GM21737 (cell line): ENCODE results near the gene NPL.

Source experiments
- ATAC-seq: cut with Tn5 transposase; IDR thresholded peaks from one replicate; pipeline ENCODE4 v1.9.1; 2021; ENCODE audit warnings: mild to moderate bottlenecking, moderate library complexity; ENCODE audit not compliant: unreplicated experiment

NPL gene

DNA sequence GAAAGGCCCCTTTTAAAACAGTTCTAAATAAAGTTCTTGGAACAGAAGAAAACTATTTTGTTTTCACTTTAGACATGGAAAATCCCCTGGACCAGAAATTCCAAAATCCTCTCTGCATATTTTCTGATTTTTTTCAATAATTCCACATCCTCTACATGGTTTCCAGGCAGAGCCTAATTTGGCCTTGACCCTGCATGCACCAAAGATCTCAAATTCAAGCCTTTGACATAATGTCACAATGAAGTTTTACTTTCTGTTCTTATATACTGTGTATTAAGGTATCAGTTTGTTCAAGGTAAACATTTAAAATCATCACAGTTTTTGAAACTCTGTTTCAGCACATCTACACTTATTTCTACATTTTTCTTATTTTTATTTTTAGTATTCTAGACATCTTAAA, 12.2 kb upstream of the NPL start:
- ATAC-seq = no peak

DNA sequence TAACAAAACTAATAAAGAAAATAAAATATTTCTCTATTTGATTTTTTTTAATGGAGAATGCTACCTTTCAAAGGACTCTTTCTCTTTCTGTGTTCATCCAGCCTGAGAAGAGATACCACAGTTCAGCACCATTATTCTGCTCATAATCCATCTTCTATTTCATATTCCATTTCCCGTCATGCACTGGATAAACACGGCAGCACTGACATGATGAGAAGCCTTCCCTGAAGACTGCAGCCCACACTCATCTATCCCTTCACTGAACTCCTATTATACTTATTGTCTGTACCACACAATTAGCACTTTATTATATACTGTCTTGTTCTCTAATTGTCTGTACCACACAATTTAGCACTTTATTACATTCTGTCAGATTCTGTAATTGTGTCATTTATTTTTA, 10.7 kb upstream of the NPL start:
- ATAC-seq = no peak

DNA sequence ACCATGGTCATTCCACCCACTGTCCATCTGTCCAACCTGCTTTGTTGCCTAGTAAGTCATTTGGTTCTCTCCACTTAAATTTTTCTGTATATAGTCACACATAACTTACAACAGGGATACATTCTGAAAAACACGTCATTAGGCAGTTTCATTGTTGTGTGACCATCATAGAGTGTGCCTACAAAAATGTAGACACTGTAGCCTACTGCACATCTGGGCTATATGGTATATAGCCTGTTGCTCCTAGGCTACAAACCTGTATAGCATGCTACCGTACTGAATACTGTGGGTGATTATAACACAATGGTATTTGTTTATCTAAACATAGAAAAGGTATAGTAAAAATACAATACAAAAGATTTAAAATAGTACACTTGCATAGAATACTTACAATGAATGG, 10.0 kb upstream of the NPL start:
- ATAC-seq = no peak

- ATAC-seq = peak; percentile 79
Measured at GRCh38 chr1:182781841-182782586, 7.6 kb upstream of the NPL start.

DNA sequence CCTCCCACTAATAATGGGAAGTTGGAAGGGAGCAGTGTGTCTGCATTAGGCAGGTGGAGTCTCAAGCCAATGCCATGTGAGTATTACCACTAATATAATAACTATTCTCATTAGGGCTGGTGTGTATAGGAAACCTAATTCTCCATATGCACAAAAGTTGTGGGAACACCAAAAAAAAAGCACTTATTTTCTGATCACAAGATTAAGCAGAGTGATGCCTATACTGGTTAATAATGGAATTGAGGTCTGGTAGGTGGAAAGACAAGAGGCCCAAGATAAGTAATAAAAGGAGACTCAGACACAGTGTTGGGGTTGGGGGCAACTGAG, 7.0 kb upstream of the NPL start:
- ATAC-seq = no peak

DNA sequence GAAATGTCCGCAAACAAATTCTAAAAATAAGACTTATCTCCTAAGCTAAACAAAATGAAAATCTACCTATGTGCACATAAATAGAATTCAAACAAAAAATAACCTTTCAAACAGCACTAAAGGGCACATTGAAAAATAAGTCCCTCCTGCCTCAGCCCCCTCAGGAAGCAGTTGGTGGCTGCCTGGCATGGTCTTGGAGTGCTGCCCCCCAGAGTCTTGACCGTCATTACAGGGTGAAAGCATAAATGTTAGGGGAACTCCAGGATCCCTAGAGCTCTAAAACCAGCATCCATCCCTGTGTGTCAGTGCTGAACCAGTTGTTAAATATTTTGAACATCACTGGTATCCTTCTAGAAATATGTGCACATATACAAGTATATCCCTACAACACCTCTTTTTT, 6.5 kb upstream of the NPL start:
- ATAC-seq = no peak

DNA sequence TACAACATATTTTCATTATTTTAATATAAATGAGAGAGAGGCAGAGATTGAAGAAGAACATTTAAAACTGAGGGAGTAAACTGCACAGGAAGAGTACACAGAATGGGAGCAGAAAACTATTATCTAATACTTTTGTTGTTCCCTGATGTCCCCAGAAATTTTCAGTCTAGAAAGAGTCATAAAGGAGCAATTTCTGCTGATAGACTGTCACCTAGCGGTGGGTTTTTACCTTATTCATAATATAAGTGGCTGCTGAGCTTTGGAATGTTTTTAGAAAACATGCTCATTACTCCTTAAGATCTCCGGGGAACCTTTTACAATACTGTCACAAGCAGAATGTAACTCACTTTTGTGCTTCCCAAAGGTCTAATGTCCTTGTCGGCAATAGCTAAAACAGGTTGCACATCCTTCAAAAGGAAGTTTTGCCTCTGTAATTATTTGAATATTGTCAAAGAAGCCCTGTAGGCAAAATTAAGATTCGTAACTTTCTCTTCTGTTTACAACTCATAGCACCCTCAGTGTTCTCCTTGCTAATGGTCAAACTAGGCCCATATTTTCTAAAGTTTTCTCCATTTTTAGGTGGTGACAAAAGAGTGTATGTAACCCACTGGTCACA, 4.9 kb upstream of the NPL start:
- ATAC-seq = no peak

DNA sequence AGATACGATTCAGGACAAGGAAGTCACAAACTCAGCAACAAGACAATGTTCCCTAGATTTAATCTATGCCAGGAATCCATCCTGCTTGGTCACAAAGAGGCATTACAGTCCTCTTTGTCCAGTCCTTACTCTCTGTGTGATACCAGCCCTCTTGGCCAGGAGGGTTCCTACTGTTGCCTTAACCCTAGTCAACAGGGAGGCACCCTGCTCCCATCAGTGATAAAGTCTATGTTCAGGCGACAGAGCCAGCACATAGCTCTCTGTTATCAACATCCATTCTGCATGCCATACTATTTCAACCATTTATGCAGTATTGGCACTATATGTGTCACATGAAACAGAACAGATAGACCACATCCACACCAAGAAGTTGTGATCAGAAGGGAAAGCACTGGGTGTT, 4.4 kb upstream of the NPL start:
- no peak for ATAC-seq

DNA sequence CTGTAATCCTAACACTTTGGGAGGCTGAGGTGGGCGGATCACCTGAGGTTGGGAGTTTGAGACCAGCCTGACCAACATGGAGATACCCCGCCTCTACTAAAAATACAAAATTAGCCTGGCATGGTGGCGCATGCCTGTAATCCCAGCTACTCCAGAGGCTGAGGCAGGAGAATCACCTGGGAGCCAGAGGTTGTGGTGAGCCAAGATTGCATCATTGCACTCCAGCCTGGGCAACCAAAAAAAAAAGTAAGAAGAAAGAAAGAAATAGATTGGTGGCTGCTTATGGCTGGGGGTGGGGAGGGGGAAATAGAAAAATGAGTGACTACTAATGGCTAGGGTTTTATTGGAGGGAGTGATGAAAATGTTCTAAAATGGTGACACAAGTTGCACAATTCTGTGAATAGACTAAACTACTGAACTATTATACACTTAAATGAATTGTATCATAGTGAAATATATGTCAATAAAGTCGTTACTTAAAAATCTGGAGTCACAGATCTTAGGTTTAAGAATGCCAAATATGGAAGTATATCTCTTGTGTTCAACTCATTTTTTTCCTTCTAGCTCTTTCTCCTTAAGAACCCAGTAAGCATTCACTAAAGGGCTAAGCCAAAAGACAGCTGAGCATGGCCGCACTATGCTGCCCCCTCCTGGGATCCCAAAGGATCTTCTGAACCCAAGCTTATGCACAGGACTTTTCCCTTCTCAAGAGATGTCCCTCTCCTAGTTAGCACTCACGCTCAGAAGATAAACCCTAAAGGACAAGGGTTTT, 3.2 kb upstream of the NPL start:
- no peak for ATAC-seq

DNA sequence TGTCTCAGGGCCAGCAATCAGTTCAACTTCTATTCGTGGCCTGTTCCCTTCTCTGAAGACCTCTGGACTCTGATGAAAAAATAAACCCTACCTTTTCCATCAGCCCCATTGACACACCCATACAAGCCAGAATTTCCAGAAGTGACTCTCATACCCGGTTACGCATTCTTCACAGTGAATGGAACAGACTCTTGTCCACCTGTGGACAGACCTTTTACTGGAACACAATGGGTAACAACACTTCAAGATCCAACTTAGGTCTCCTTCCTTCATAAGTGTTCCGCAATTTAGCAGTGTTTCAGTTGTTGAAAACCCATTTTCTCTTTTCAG, 2.6 kb upstream of the NPL start:
- ATAC-seq = no peak

DNA sequence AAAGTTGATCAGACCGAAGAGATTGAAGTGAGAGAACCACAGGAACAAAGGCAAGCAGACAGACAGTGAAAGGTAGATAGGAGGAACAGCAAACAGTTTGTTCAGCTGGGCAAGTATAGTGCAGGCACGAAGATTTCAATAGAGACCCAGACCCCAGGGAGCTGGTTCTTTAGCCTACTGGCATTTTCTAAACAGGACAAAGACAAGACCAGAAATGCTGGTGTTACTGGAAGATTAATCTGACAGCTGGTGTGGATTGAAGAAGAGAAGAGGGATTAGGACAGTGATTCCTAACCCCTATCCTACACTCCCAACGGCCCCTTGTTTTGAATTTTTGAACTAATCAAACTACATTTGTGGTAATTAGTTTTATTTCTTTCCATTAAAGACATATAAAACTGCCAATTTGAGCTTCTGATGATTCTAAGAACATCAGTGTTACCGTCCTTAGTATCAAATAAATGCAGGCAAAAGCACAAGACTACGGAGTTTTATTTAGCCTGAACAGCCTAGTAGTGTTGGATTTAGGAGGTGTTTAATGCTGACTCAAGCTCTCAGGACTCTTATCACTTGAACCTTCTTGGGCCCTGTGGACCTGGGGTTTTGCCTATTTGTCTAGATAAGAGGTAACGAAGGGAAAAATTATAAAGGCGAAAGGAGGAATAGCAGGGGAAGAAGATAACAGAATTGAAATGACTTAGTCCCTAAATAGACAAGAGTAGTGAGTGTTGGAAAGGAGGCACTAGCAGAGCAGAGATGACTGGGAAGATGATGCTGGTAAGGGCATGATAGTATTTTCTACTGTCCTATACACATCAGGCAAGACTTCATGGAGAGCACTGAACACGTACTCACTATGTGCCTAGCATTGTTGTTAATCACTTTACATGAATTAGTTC, 2.0 kb downstream of the NPL start:
- ATAC-seq = no peak

GRCh38 chr1:182794091-182794490, 4.5 kb downstream of the NPL start:
- ATAC-seq = no peak

GRCh38 chr1:182794676-182795201, 5.2 kb downstream of the NPL start:
- no peak for ATAC-seq

DNA sequence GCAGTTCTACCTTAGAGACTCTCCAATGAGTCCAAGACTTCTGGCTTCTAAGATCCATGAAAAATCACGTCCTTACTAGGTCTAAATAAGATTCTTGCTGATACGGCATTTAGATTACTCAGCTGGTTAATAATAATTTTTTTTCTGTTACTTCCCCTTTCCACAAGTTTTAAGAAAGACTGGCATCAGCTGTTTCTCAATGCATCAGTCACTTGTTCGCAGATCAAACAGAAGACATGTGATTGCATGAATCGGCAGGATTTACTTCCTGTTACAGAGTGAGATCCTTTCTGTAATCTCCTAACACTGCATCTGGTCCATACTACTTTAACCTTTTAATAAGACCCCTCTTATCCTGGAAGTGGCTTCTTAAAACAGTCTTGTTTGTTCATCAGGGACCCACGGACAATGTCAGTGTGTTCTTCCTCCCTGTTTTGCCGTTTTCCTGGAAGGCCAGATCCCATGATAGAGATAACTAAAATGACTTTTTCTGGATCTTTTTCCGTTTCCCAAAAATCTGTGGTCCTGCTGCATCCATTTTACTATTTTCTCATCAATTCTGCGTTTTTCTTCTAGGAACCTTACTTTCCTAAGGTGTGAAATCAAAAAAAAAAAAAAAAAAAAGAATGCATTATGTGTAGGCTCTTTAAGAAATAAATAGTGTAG, 6.1 kb downstream of the NPL start:
- ATAC-seq = no peak

DNA sequence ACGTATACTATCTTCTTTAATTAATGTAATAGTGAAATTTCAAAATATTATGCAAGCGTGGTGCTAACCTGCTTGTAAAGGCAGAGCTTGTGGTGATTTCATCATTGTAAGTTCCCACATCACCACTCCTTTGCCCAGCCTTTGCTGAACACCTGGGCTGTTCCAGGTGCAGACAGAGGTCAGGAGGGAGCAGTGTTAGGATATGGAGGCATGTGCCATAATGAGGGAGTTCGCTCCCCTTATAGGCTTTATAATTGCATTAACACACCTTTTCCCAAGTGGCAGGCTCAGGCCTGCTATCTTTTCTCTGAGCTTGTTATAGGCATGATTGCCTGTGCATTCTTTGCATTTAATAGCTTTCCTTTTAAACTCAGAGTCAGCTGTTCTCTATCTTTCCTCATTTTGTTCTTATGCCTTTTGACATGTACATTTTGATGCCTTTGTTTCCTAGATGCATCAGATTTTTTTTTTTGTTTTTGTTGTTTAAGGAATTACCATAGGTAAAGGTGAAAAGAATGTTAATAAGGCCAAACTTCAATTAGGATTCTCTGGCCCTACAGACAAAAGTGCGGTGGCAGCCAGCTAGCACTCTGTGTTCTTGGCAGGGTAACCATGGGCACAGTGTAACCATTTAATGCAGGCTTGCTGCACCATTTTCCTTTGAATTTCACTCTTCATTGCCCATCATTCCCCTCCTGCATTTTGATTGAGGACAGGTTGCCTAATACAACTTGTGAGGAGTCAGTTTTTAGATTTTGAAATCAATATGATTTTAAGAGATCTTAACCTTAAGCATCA, 12.6 kb downstream of the NPL start:
- ATAC-seq = no peak

- ATAC-seq = no peak
Measured at GRCh38 chr1:182803846-182804245, 14.3 kb downstream of the NPL start.

DNA sequence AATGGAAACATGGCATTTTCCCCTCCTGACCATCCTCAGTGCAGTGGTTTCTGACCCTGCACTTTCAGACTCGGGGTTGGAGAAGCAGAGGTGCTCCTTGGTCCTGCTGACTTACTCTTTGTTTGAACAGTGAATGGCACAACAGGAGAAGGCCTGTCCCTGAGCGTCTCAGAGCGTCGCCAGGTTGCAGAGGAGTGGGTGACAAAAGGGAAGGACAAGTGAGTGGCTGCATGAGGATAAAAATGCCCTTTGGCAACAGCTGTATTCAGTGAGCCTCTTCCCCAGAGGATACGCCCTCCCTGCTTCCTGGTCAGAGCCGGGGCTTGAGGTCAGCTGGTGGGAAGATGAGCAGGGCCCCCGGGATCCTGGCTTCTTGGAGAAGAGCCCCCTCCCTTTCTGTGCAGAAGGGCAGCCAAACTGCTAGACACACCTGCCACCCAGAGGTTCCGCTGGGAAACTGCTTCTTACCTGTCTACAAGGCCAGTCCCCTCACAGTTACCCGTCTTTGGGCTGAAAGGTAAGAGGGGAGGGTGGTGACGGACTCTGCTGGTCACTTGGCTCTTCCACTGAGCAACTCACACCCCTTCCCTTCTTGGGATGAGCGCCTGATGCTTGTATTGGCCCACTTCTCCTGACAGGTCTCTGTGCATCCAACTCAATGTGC, 16.6 kb downstream of the NPL start:
- ATAC-seq = no peak

- no peak for ATAC-seq
Measured at GRCh38 chr1:182807907-182808306, 18.3 kb downstream of the NPL start.

GRCh38 chr1:182809414-182809957, 19.9 kb downstream of the NPL start:
- ATAC-seq = no peak
